Stimulated activated CD4-positive, alpha-beta T cell treated with anti-CD3 and anti-CD28 coated beads, Interleukin-4, amount 100 ng/mL, for 1 hour (primary cell): ENCODE measurements around the gene ZSCAN23.
"Not testable (repeated sequence)": the region's sequence is repeated elsewhere in the genome, so short reads cannot be mapped to it uniquely, and the experiment has no call there.

Source experiments
- DNase-seq: peaks from one replicate; pipeline ENCODE4 v3.0.0-alpha.2; 2020

ZSCAN23 gene

GRCh38 chr6:28443112-28443773, at the start of gene ZSCAN23:
ZSCAN23 (minus strand) TSS chr6:28443491; CDS start chr6:28436266, 7,225 bp downstream.
- peak; percentile 77 for DNase-seq

- DNase-seq: no peak
Measured at GRCh38 chr6:28491984-28492317, 48.7 kb upstream of the ZSCAN23 start.

GRCh38 chr6:28490205-28490890, 47.1 kb upstream of the ZSCAN23 start:
- DNase-seq: no peak

DNA sequence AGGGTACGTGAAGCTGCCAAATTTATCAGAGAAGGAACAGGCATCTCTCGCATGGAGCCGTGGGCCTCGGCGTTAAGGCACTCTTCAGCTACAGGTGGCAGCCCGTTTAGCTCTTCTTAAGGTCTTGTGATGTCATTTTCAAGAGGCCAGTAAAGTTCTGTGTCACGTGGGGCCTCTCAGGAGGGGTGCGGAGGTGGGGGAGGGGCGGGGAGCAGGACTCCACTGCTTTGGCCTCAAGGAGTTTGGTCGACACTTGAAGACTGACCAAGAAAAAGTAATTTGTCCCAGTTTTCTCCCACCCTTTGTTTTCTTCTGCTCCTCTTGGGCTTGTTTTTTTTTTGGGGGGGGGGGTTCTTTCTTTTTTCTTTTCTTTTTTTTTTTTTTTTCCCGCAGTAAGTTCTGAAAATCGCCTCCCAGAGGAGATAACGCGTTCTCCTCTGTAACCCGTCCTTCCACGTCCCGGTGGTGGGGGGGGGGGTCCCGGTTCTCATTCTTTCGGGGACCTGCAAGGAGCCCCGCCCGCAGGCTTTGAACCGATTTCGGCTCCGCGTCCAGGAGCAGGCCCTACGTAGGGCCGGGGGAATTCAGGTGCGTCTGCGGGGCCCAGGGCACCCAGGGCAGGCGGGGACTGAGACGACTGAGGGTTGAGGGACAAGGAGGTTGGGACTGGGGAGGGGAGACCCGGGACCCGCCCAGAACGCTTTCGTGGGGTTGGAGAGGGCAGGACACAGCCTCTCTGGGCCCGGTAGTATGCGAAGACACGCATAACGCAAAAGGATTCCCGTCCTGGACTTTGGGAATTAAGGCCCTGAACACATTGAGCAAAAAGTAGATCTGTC, 46.3 kb upstream of the ZSCAN23 start:
- peak; percentile 40 for DNase-seq

DNA sequence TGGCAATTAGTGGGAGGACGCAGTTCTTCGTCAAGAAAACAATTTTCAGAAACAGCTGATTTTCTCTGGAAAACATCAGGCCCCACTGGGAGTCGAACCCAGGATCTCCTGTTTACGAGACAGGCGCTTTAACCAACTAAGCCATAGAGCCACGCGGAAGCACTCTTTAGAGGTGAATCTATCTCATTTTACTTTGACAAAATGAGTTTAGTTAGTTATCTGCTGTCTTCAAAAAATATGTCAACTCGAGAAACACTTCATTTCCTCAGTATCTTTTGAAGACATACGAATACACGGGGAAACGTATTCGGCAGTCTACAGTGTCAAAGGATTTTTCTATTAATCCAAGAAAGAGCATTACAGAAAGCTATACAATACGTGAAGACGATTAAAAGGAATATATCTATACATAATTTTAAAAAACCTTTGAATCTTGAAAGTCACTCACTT, 45.6 kb upstream of the ZSCAN23 start:
- DNase-seq: peak; percentile 16

DNA sequence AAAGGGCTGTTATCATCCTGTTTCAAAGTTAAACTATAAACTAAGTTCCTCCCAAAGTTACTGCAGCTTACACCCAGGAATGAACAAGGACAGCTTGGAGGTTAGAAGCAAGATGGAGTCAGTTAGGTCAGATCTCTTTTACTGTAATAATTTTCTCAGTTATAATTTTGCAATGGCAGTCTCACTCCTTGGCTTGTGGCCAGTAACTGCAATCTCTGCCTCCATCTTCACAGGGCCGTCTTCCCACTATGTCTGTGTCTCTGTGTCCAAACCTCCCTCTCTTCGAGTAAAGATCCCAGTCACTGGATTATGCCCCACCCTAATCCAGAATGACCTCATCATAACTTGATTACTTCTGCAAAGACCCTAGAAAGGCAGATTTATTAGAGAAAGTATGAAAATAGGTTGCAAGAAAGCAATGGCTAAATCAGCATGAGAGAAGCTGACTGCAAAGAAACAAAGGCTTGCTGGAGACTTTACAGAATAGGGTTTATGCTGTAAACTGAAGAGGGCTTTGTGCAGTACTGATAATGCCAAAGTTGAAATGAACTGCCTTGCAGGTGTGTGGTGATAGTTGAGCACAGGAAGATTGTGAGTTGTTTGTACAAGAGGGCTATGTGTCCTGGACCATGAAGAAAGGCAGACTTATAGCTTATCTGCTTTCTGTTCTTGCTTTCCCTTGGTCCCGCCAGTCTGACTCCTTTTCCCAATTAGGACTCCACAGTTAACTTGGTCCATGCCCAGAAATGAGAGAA, 43.9 kb upstream of the ZSCAN23 start:
- no peak for DNase-seq

DNA sequence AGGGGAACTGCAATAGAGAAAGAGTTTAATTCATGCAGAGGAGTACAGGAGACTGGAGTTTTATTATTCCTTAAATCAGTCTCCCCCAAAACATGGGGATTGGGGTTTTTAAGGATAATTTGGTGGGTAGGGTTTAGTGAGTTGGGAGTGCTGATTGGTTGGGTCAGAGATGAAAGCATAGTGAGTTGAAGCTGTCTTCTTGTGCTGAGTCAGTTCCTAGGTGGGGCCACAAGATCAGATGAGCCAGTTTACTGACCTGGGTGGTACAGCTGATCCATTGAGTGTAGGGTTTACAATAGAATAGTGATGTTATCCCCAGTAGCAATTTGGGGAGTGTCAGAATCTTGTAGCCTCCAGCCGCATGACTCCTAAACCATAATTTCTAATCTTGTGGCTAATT, 43.2 kb upstream of the ZSCAN23 start:
- no peak for DNase-seq

DNA sequence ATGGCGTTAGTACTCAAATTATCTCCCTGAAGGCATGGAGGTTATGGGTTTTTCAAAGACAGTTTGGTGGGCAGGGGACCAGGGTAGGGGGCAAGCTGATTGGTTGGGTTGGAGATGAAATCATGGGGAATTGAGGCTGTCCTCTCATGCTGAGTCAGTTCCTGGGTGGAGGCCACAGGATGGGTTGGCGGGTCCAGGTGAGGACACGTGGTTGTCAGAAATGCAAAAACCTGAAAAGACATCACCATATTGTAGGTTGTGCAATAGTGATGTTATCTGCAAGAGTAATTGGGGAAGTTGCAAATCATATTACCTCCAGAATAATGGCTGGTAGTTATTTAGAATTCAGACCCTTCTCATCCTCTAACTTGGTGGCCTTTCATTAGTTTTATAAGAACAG, 42.2 kb upstream of the ZSCAN23 start:
- DNase-seq: no peak

DNA sequence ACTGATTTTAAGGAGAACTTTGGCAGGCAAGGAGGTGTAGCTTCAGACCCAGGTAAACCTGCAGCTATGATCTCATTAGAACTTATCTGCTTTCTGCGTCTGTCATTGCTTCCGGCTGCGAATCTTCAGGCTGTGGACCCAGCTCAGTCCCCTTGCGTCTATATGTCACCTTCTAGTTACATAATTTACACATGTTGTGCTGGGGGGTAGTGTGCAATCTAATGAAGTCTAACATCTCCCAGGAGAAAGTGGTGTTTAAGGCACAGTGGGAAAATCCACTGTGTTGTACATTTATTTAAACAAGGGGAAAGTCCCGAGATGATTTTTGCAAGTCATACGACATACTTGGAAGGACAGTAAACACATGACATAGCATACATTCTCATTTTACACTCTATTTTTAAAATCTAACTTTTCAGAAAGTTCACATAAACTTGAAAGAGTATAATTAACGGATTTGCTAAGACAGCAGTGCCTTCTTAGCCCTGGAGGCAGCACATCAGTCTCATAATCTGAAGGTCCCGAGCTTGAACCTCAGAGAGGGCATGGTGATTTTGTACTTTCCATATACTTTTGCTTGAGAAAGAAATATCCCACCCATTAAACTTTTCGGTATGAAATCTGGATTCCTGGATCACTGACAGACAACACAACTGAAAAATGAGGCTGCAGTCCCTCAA, 37.1 kb upstream of the ZSCAN23 start:
- DNase-seq: no peak

GRCh38 chr6:28478518-28478917, 35.2 kb upstream of the ZSCAN23 start:
- no peak for DNase-seq

DNA sequence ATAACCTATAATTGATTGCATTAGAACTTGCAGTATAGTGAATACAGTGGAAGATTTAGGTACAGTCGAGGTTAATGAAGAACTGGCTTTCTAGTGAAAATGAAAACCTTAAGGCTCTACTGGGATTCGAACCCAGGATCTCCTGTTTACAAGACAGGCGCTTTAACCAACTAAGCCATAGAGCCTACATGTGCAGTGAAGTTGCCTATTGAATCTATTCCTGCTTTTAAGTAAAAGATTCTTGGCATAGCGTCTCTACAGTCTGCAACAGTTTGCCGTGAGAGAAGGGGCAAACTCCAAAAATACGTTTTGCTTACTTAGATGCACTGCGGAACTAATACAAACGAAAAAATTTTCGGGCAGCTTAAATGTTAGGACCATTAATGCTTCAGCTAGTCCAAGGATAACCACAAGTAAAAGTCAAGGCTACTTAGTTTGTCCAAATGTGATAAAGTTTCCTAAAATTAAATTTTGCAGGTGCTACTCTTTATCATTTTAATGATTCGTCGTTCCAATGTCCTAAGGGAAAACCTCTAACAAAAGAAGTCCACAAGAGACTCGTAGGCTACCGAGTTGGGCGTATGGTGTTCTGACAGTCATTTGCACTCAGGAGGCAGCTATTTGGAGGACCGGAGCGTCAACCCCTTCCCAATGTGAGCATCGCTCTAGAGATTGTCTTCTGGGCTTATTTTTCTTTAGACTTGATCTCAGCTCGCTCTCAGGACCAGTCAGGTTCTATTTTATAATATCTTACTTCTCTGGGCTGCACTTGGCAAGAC, 31.3 kb upstream of the ZSCAN23 start:
- no peak for DNase-seq

DNA sequence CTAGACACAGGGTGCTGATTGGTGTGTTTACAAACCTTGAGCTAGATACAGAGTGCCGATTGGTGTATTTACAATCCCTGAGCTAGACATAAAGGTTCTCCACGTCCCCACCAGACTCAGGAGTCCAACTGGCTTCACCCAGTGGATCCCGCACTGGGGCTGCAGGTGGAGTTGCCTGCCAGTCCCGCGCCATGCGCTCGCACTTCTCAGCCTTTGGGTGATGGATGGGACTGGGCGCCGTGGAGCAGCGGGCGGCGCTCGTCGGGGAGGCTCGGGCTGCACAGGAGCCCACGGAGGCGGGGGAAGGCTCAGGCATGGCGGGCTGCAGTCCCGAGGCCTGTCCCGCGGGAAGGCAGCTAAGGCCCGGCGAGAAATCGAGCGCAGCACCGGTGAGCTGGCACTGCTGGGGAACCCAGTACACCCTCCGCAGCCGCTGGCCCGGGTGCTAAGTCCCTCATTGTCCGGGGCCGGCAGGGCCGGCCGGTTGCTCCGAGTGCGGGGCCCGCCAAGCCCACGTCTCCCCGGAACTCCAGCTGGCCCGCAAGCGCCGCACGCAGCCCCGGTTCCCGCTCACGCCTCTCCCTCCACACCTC, 26.0 kb upstream of the ZSCAN23 start:
- DNase-seq: not testable (repeated sequence)

DNA sequence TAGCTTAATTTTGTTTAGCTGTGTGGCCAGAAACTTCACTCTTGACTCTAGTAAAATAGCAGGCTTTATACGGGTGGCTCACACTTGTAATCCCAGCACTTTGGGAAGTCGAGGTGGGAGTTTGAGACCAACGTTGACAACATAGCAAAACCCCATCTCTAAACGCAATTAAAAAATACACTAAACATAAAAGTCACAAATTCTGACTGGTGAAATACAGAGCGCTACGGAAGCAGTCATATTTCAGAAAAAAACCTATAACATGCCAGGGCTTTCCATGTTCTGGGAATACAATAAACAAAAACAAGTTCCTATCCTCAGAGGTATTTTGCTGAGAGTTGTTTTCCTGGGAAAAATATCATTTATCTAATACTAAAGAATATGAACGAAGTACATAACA, 24.8 kb upstream of the ZSCAN23 start:
- no peak for DNase-seq

DNA sequence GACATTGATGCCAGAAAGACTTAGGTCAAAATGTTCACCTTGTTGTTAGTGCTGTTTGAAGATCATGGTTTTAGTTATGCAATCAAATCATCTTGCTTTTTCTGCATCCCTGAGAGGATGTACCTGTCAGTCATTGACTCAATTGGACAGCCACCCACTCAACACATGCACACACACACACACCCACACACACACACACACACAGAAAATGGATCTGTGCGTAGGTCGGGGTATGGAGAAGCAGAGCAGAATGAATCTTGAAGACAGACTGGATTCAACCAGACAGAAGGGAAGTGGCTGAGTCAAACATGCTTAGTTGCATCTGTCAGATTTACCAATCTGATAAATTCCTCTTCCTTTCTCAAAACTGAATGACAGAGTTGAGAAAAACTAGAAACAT, 19.1 kb upstream of the ZSCAN23 start:
- DNase-seq: no peak

DNA sequence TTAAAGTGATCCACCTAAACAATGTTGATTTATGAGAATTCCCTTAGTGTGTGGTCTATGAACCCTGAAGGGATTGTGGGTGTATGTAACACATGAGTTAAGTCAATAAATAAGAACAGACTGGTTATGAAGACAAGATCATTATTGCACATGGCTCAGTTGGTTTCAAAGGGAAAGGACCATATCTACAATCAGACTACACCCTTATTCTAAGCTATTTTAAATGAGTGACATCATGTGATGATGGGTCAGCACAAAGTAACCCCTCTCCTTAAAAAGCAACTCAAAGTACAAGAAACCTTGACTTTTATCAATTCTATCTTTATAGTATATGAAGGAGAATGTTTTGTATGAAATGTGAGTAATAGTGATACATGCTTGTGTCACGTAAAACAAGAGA, 15.3 kb upstream of the ZSCAN23 start:
- no peak for DNase-seq

- DNase-seq: no peak
Measured at GRCh38 chr6:28449056-28449455, 5.8 kb upstream of the ZSCAN23 start.

DNA sequence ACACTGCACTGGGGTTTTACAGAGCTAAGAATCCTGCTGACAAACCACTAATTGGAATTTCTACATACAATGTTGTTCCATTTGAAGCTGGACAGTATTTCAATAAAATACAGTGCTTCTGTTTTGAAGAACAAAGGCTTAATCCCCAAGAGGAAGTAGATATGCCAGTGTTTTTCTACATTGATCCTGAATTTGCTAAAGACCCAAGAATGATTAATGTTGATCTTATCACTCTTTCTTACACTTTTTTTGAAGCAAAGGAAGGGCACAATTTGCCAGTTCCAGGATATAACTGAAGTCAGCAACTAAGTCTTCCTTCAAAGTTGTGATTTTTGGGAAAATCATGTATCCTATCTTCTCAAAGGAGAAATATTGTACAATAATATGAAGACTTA, 4.2 kb upstream of the ZSCAN23 start:
- not testable (repeated sequence) for DNase-seq

- peak; percentile 3 for DNase-seq
Measured at GRCh38 chr6:28446818-28447511, 3.7 kb upstream of the ZSCAN23 start.

DNA sequence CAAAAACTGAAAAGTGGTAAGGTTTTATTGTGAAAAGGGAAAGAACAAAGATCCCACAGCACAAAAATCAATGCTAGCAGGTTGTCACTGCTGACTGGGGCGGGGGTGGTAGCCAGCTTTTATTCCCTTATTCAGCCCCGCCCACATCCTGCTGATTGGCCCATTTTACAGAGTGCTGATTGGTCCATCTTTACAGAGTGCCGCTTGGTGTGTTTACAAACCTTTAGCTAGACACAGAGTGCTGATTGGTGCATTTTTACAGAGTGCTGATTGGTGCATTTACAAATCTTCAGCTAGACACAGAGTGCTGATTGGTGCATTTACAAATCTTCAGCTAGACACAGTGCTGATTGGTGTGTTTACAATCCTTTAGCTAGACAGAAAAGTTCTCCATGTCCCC, 1.5 kb upstream of the ZSCAN23 start:
- not testable (repeated sequence) for DNase-seq

- no peak for DNase-seq
Measured at GRCh38 chr6:28442586-28442985, 705 bp downstream of the ZSCAN23 start.

DNA sequence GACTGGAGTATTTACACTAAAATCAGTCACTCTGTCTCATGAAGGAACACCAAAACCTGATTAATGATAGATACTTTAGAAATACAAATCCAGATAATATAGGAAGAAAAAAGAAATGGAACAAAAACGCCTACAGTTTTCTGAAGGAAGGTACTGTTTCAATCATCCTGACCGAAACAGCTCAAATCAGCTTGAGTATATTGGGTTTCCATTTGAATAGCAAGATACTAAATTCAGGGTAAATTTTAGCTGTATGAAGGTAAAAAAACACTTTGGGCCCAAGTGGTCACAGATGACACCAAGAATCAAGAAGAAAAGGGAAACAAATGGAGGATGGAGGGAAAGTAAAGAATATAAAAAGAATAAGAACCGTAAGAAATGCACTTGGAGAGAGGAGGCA, 6.9 kb downstream of the ZSCAN23 start:
- no peak for DNase-seq
